Left colon (tissue), 2 donors: ENCODE data around the gene PTPN4. TPM values are rescaled to one million over a fixed set of nuclear protein-coding genes. Genes with fewer than 3 reads are reported as not detected.
"Not testable (repeated sequence)": the region's sequence is repeated elsewhere in the genome, so short reads cannot be mapped to it uniquely, and the experiment has no call there.

Experiments used
- ATAC-seq: fragments of 200-7000 bp; cut with Tn5 transposase; one replicate; pipeline ENCODE4 v1.9.1; 2020; ENCODE audit warnings: mild to moderate bottlenecking, moderate library complexity
- DNase-seq, 2 donors: peaks; one replicate each; pipeline ENCODE4 v3.0.0-alpha.2; 2020
- intact Hi-C, 2 donors: fragments of 100-400 bp; cut with DNase I in 1 of 2; cut with micrococcal nuclease in 1 of 2; formaldehyde crosslinking; loops; one replicate each; pipeline versions ENCODE4 v1.11.2 to v1.14.0; 2022; cut with DNase I, micrococcal nuclease
- total RNA-seq, 2 donors: library from RNA; stranded (reverse); fragmentation: NEBNext Ultra II Directional; extraction: Animal tissue kit (Norgen Biotek cat#: 25700); gene quantifications; one replicate each; pipeline ENCODE4 v1.2.1, GENCODE V29; 2021
- donor health status: DM: no; HTN: no; CAD: no.
- donor health status: DM: yes; HTN: yes; CAD: no.

The PTPN4 gene
- total RNA-seq, 2 donors from 2014 or later: 25.1 to 25.9 TPM

- intact Hi-C loops: no loop called here
- DNase-seq (no peak), ATAC-seq (no peak)
Measured at GRCh38 chr2:119960821-119961220, 201.1 kb downstream of the PTPN4 start.

GRCh38 chr2:119981896-119982295 is 222.2 kb downstream of the PTPN4 start:
- ATAC-seq (peak; percentile 90), DNase-seq (no peak)
- intact Hi-C loops: no loop called here

GRCh38 chr2:119982506-119982905 is 222.8 kb downstream of the PTPN4 start:
- peak; percentile 81 for ATAC-seq
- DNase-seq: no peak
- intact Hi-C loops: no loop called here

GRCh38 chr2:119983108-119983507 is 223.4 kb downstream of the PTPN4 start:
- intact Hi-C loops: no loop called here
- DNase-seq: no peak
- no peak for ATAC-seq

- ATAC-seq (no peak), DNase-seq (no peak)
- intact Hi-C loops: no loop called here
Measured at GRCh38 chr2:119996148-119996547, 236.4 kb downstream of the PTPN4 start.

- DNase-seq, intact Hi-C loops, ATAC-seq: not testable (repeated sequence)
Measured at GRCh38 chr2:119996896-119997891, 237.5 kb downstream of the PTPN4 start.

GRCh38 chr2:120001471-120001870 is 241.7 kb downstream of the PTPN4 start:
- ATAC-seq (no peak), DNase-seq (no peak)
- intact Hi-C loops: no loop called here

- intact Hi-C loops: no loop called here
- no peak for ATAC-seq
- no peak for DNase-seq
Measured at GRCh38 chr2:120004254-120004653, 244.5 kb downstream of the PTPN4 start.

GRCh38 chr2:120005834-120006521 is 246.3 kb downstream of the PTPN4 start:
- DNase-seq: no peak
- intact Hi-C loops: no loop called here
- ATAC-seq: no peak

- intact Hi-C loops: no loop called here
- ATAC-seq (no peak), DNase-seq (no peak)
Measured at GRCh38 chr2:120007851-120008250, 248.1 kb downstream of the PTPN4 start.

- intact Hi-C loops: no loop called here
- ATAC-seq (no peak), DNase-seq (no peak)
Measured at GRCh38 chr2:120012363-120012762, 252.6 kb downstream of the PTPN4 start.

GRCh38 chr2:120012771-120013596 is 253.3 kb downstream of the PTPN4 start, which contains the start of gene EPB41L5:
Gene EPB41L5, plus strand, starts transcription at chr2:120013077. Its CDS starts 6,008 bp downstream, at chr2:120019085.
- intact Hi-C loops: no loop called here
- ATAC-seq (peak; percentile 96), DNase-seq (peak; percentile 90 to 94)

GRCh38 chr2:120013597-120014223 is 254.0 kb downstream of the PTPN4 start:
- ATAC-seq: peak; percentile 24
- DNase-seq: peak; percentile 44 to 70
- intact Hi-C loops: no loop called here

GRCh38 chr2:120014226-120014980 is 254.7 kb downstream of the PTPN4 start:
- intact Hi-C loops: no loop called here
- ATAC-seq (no peak), DNase-seq (no peak)

- ATAC-seq (no peak), DNase-seq (no peak)
- intact Hi-C loops: no loop called here
Measured at GRCh38 chr2:120016800-120017199, 257.1 kb downstream of the PTPN4 start.

GRCh38 chr2:120017201-120017600 is 257.5 kb downstream of the PTPN4 start:
- no peak for ATAC-seq
- no peak for DNase-seq
- intact Hi-C loops: no loop called here

GRCh38 chr2:120018549-120018948 is 258.8 kb downstream of the PTPN4 start:
- intact Hi-C loops: no loop called here

GRCh38 chr2:120020554-120020953 is 260.8 kb downstream of the PTPN4 start:
- no peak for ATAC-seq
- no peak for DNase-seq
- intact Hi-C loops: no loop called here

More at GRCh38 chr2:120018549-120018948, 258.8 kb downstream of the PTPN4 start:
- no peak for ATAC-seq
- no peak for DNase-seq
